GM12801 (cell line): ENCODE data around the gene FSCN2.

Source experiments
- CTCF ChIP-seq: IDR thresholded peaks from one replicate; pipeline ENCODE4 v1.5.1; 2011; ENCODE audit warnings: control low read depth; ENCODE audit not compliant: insufficient read length; ENCODE audit errors: extremely low read depth

The FSCN2 gene

GRCh38 chr17:81579821-81580321 lies 51.7 kb downstream of the FSCN2 start:
- TF ChIP-seq CTCF, result no peak

- no peak for TF ChIP-seq CTCF
Observed at GRCh38 chr17:81580481-81580880, 52.3 kb downstream of the FSCN2 start.

DNA sequence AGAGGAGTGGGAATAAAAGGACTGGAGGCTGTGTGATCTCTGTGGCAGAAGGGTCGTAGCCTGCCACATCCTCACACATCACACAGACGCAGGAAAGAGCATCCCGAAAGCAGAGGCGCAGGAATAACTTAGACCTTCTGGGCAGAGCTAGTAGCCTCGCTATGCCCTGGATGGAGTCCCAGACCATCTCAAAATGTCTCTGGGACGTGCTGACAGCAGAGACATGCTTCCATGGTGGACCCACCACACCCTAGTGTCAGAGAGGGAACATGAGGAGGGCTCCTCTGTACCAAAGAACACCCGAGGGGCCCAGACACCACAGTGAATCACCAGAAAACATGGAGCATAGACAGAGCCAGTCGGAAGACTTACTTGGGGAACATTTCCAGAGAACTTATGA lies 53.6 kb downstream of the FSCN2 start:
- TF ChIP-seq CTCF, result no peak

GRCh38 chr17:81582341-81582740 lies 54.2 kb downstream of the FSCN2 start:
- no peak for TF ChIP-seq CTCF

DNA sequence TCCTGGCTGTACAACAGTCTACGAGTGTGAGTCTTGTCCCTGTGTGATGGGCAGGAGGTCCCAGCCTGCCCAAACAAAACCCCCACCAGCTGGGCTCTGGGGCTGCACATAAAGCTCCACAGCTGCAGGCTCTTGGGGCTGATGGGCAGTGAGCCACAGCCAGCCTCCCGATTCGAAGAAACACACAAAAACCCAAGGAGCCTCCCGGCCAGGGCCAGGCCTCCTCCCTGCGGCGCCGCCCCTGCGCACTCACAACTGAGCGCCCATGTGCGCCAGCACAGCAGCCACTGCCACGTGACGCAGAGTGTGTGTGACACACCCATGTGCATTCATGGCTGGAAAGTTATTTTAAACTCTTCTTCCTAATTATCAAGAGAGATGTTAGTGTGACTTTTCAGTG lies 54.6 kb downstream of the FSCN2 start:
- TF ChIP-seq CTCF, result no peak

GRCh38 chr17:81583589-81584342 lies 55.6 kb downstream of the FSCN2 start:
- TF ChIP-seq CTCF, result no peak

DNA sequence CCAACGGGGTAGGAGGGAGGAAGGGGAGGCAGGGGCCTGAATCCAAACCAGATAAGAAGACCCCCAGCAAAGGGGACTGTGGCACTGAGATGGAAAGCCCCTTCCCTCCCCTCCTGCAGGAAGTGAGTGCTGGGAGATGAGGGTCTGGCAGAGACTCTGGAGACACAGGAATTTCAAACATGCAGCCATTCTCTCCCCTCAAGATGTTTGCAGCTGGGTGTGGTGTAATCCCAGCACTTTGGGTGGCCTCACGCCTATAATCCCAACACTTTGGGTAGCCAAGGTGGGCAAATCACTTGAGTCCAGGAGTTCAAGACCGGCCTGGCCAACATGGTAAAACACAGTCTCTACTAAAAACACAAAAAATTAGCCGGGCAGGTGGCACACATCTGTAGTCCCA lies 57.9 kb downstream of the FSCN2 start:
- TF ChIP-seq CTCF, result no peak
